Measurements from ENCODE around the gene CLP1. TPM values are rescaled to one million over a fixed set of nuclear protein-coding genes. Genes with fewer than 3 reads are reported as not detected.

Gene CLP1
- total RNA-seq, 1 experiment from 2014 or later, result 35.5 TPM

DNA sequence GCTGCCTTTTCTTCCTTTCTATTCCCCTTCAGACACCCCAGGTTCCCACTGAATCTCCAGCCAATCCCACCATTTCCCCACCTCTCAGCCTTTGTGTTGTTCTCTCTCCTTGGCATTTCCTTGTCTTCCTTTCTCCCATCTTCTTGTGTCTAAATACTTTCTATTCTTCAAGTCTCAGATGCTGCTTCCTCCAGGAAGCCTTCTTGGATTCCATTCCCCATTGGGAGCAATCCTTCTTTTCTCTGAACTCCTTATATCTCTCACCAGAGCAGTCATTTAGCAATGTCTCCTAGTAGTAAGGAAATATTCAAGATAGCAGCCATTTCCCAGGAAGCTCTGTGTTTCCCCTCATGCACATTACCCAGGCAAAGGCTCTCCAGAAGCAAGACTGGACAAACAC is 23.3 kb upstream of the CLP1 start:
- DNase-seq, result no peak
- TF ChIP-seq CTCF (conservative IDR thresholded peaks at IDR 0.05), result no peak

More for the DNA sequence above, 23.3 kb upstream of the CLP1 start:
- no peak overlapping the region for H4K5ac ChIP-seq (ENCODE audit: insufficient read length, low read depth, low read length)
- no peak overlapping the region for H3K14ac ChIP-seq (ENCODE audit: insufficient read depth, low read length)
- no peak overlapping the region for H2BK20ac ChIP-seq (ENCODE audit: low read depth, low read length, poor library complexity, severe bottlenecking)
- H4K20me1 ChIP-seq (ENCODE audit: control insufficient read depth, insufficient read depth, insufficient read length), result no peaks in the 10 kb centered on the region
- no peak overlapping the region for H2AFZ ChIP-seq (ENCODE audit: low read length)
- H3K18ac ChIP-seq (ENCODE audit: insufficient read length, low read depth, low read length), result no peak overlapping the region
- no peak overlapping the region for H3T11ph ChIP-seq (ENCODE audit: low read length)
- no peak overlapping the region for H2BK15ac ChIP-seq (ENCODE audit: low read depth, low read length)
- Mint-ChIP-seq H3K4me3 (no peak overlapping the region), H3K27ac (no peak overlapping the region), H3K4me1 (peaks cover 12 to 19% of the 10 kb centered on the region in 2 experiments), H3K9me3 (peaks cover 6 to 10% of the 10 kb centered on the region in 2 experiments; a peak in 4 of 5 replicates), H3K36me3 (ENCODE audit: insufficient read depth in 1 of 3, low read depth in 3 of 3) (peaks cover 3 to 9% (median 3%) of the 10 kb centered on the region in 3 experiments; a peak in 4 of 7 replicates), H3K27me3 (ENCODE audit: low read depth) (peaks cover 29% of the 10 kb centered on the region)
- peaks cover 4% of the 10 kb centered on the region for H3K4me1 ChIP-seq (ENCODE audit: insufficient read depth, low read length)
- no peak overlapping the region for H3K56ac ChIP-seq (ENCODE audit: insufficient read length, low read depth, low read length)
- H3K9ac ChIP-seq (ENCODE audit: extremely low read depth, insufficient read length, low read length), result no peak overlapping the region
- H4K91ac ChIP-seq (ENCODE audit: insufficient read length, low read depth, low read length), result no peak overlapping the region
- H3K4ac ChIP-seq (ENCODE audit: low read depth, low read length), result no peak overlapping the region
- no peak overlapping the region for H2BK5ac ChIP-seq (ENCODE audit: insufficient read length, low read length)
- no peaks in the 10 kb centered on the region for H3K9me3 ChIP-seq (ENCODE audit: control insufficient read depth, low read depth, low read length)
- H3K79me1 ChIP-seq (ENCODE audit: insufficient read depth, low read depth, low read length, poor library complexity, severe bottlenecking), result no peaks in the 10 kb centered on the region
- H3K4me2 ChIP-seq (ENCODE audit: insufficient read depth, insufficient read length, low read length), result no peak overlapping the region
- H3K27me3 ChIP-seq (ENCODE audit: insufficient read depth, low read length), result no peaks in the 10 kb centered on the region
- H3K27ac ChIP-seq (ENCODE audit: insufficient read length, low read depth, low read length), result no peak overlapping the region
- no peak overlapping the region for H2BK12ac ChIP-seq (ENCODE audit: insufficient read length, low read depth, low read length)
- H3K23me2 ChIP-seq (ENCODE audit: insufficient read length, low read depth, low read length, poor library complexity, severe bottlenecking), result no peaks in the 10 kb centered on the region
- H2BK120ac ChIP-seq (ENCODE audit: low read depth, low read length, poor library complexity, severe bottlenecking), result no peak overlapping the region
- H4K8ac ChIP-seq (replicated peaks; ENCODE audit: insufficient read length, low read depth, low read length), result no peak overlapping the region
- no peaks in the 10 kb centered on the region for H3K79me2 ChIP-seq (ENCODE audit: insufficient read depth, low read length)
- no peak overlapping the region for H3K23ac ChIP-seq (ENCODE audit: insufficient read length, low read depth, low read length)
- H2AK5ac ChIP-seq (ENCODE audit: insufficient read length, low read length), result no peak overlapping the region
